OCI-LY1 (cell line): Measurements from ENCODE around the gene BTBD19.
A peak's percentile ranks its signal among the peaks of the same experiment; 100 is the strongest.
"Not testable (repeated sequence)": the region's sequence is repeated elsewhere in the genome, so short reads cannot be mapped to it uniquely, and the experiment has no call there.

Experiments used
- H2AFZ ChIP-seq: fragments of 200-600 bp; sonication (generic), shearing (Covaris generic); 2 replicates; pipeline ENCODE4 v1.6.0; 2014; ENCODE audit warnings: antibody characterized with exemption, mild to moderate bottlenecking, low read length
- H3F3A ChIP-seq: fragments of 200-600 bp; sonication (generic), shearing (Covaris generic); 2 replicates; pipeline ENCODE4 v1.6.0; 2014; ENCODE audit warnings: mild to moderate bottlenecking, antibody characterized with exemption, low read length, moderate library complexity; ENCODE audit not compliant: insufficient read depth
- H3K27ac ChIP-seq: fragments of 200-600 bp; sonication (generic); 2 replicates; pipeline ENCODE4 v1.5.1; 2014; ENCODE audit warnings: low read length, mixed run types, mild to moderate bottlenecking, low read depth; ENCODE audit not compliant: poor library complexity, severe bottlenecking
- H3K27me3 ChIP-seq: fragments of 200-600 bp; sonication (generic); 2 replicates; pipeline ENCODE4 v1.6.0; 2014; ENCODE audit warnings: antibody characterized with exemption, mild to moderate bottlenecking, low read length, moderate library complexity; ENCODE audit not compliant: insufficient read depth
- H3K36me3 ChIP-seq: fragments of 200-600 bp; sonication (generic); 2 replicates; pipeline ENCODE4 v1.6.1; 2014; ENCODE audit warnings: mild to moderate bottlenecking, antibody characterized with exemption, low read length, moderate library complexity, mixed read lengths; ENCODE audit not compliant: insufficient read depth
- H3K4me1 ChIP-seq: fragments of 200-600 bp; sonication (generic); 2 replicates; pipeline ENCODE4 v1.5.1; 2014; ENCODE audit warnings: mild to moderate bottlenecking, low read length, moderate library complexity; ENCODE audit not compliant: insufficient read depth, severe bottlenecking
- H3K4me2 ChIP-seq: fragments of 200-600 bp; sonication (generic), shearing (Covaris generic); 2 replicates; pipeline ENCODE4 v1.6.1; 2014; ENCODE audit warnings: low read length
- H3K4me3 ChIP-seq: fragments of 200-600 bp; sonication (generic); 2 replicates; pipeline ENCODE4 v1.5.1; 2014; ENCODE audit warnings: low read length, low read depth, mild to moderate bottlenecking, mixed read lengths; ENCODE audit not compliant: poor library complexity, severe bottlenecking
- H3K79me2 ChIP-seq: fragments of 200-600 bp; shearing (Covaris generic); 2 replicates; pipeline ENCODE4 v1.6.1; 2016; ENCODE audit warnings: mixed run types, low read length, mixed read lengths; ENCODE audit not compliant: insufficient read depth
- H3K9ac ChIP-seq: fragments of 200-600 bp; sonication (generic), shearing (Covaris generic); 2 replicates; pipeline ENCODE4 v1.6.1; 2014; ENCODE audit warnings: mild to moderate bottlenecking, low read length, mixed read lengths
- H3K9me2 ChIP-seq: fragments of 200-600 bp; sonication (generic), shearing (Covaris generic); 2 replicates; pipeline ENCODE4 v1.6.1; 2014; ENCODE audit warnings: low read depth, mild to moderate bottlenecking, low read length, mixed read lengths
- H3K9me3 ChIP-seq: fragments of 200-600 bp; shearing (Covaris generic); 2 replicates; pipeline ENCODE4 v1.6.1; 2014; ENCODE audit warnings: low read length, mixed read lengths
- H4K20me1 ChIP-seq: fragments of 200-600 bp; sonication (generic), shearing (Covaris generic); 2 replicates; pipeline ENCODE4 v1.6.0; 2016; ENCODE audit warnings: mild to moderate bottlenecking, low read length; ENCODE audit not compliant: insufficient read depth
- CTCF ChIP-seq: fragments of 200-600 bp; sonication (generic), shearing (Covaris generic); IDR thresholded peaks from 2 replicates; pipeline ENCODE4 v1.5.1; 2017; ENCODE audit warnings: mild to moderate bottlenecking, antibody characterized with exemption, low read length, moderate library complexity, mixed read lengths
- EZH2 ChIP-seq: fragments of 200-600 bp; sonication (generic), shearing (Covaris generic); IDR thresholded peaks from 2 replicates; pipeline ENCODE4 v1.8.0; 2017; ENCODE audit warnings: borderline replicate concordance, mixed run types, mild to moderate bottlenecking, antibody characterized with exemption, low read length, moderate library complexity, mixed read lengths

The BTBD19 gene

GRCh38 chr1:44808063-44808937, at the start of gene BTBD19:
Gene BTBD19, plus strand, starts transcription at chr1:44808523. Its CDS starts 298 bp downstream, at chr1:44808821.
- H3K4me3 ChIP-seq: no peak within 1 kb of the TSS
- H2AFZ ChIP-seq: no peak within 1 kb of the TSS

DNA sequence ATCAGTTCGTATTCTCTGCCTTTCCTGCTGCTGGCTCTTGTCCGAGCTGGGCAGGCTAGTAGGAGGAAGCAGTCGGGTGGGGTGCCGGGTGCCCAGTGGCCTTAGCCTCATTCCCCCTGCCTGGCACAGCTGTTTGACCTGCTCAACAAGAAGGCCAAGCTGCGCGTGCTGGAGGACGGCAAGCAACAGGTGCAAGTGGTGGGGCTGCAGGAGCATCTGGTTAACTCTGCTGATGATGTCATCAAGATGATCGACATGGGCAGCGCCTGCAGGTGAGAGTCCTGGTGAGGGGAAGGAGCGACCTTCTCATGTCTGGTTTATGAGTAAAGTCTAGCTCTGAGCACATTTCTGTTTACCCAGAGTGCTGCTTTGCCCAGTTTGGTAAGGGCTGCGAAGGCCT, 49.2 kb upstream of the BTBD19 start:
- Histone ChIP-seq H3K36me3 (peaks cover 94% of the 10 kb centered on the region), H3K9me3 (no peaks in the 10 kb centered on the region)

More at GRCh38 chr1:44808063-44808937, at the start of gene BTBD19:
- H4K20me1 ChIP-seq: no peaks in the 10 kb centered on the region
- peak within 1 kb of the TSS; percentile 35 for H3K9ac ChIP-seq
- peaks cover 43% of the 10 kb centered on the region for H3K4me1 ChIP-seq
- TF ChIP-seq EZH2: no peak
- no peak for TF ChIP-seq CTCF
- peak within 1 kb of the TSS; percentile 27 for H3K4me2 ChIP-seq
- no peaks in the 10 kb centered on the region for H3K9me3 ChIP-seq
- no peaks in the 10 kb centered on the region for H3K79me2 ChIP-seq
- peaks cover 11% of the 10 kb centered on the region; the same call in 1 of the 2 replicates for H3K36me3 ChIP-seq
- H3K27ac ChIP-seq: peak within 1 kb of the TSS; percentile 90
- no peaks in the 10 kb centered on the region for H3F3A ChIP-seq
- no peaks in the 10 kb centered on the region for H3K27me3 ChIP-seq
- H3K9me2 ChIP-seq: no peaks in the 10 kb centered on the region

DNA sequence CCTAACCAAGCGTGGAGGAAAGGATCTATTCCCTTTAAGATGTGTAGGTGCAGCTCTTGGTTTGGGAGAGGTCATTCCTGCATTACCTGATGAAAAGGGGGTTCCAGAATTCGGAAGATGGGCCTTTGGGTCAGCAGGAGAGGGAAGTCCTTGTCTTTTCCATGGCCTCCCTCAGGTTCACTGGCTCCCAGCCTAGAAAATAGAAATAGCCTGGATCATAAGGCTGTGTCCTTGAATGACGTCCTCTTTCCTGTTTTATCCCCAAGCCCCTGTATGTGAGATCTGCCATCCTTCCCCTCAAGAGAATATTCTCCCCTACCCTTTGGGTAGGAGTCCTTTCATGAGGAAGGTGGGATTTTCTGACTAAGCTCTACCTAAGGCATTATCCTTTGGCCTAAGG, 47.4 kb upstream of the BTBD19 start:
- Histone ChIP-seq H4K20me1 (no peaks in the 10 kb centered on the region), H3K9ac (no peak overlapping the region), H3K4me2 (no peak overlapping the region), H3F3A (no peaks in the 10 kb centered on the region), H3K9me3 (no peaks in the 10 kb centered on the region), H3K36me3 (peaks cover 94% of the 10 kb centered on the region), H3K4me1 (peaks cover 16% of the 10 kb centered on the region), H3K27ac (no peak overlapping the region), H3K4me3 (no peak overlapping the region), H3K27me3 (no peaks in the 10 kb centered on the region), H3K79me2 (no peaks in the 10 kb centered on the region), H2AFZ (no peak overlapping the region), H3K9me2 (no peaks in the 10 kb centered on the region)
- TF ChIP-seq CTCF (no peak), EZH2 (no peak)

More for the DNA sequence above, 49.2 kb upstream of the BTBD19 start:
- TF ChIP-seq EZH2: no peak
- no peak for TF ChIP-seq CTCF
- Histone ChIP-seq H3K4me3 (no peak overlapping the region), H2AFZ (no peak overlapping the region), H4K20me1 (no peaks in the 10 kb centered on the region), H3K27ac (no peak overlapping the region), H3K9ac (no peak overlapping the region), H3F3A (no peaks in the 10 kb centered on the region), H3K27me3 (no peaks in the 10 kb centered on the region), H3K4me1 (peaks cover 18% of the 10 kb centered on the region), H3K9me2 (no peaks in the 10 kb centered on the region), H3K4me2 (no peak overlapping the region), H3K79me2 (no peaks in the 10 kb centered on the region)

- H3K9ac ChIP-seq, H3K4me3 ChIP-seq, H4K20me1 ChIP-seq, H3K9me3 ChIP-seq, H3K4me1 ChIP-seq, H3K4me2 ChIP-seq, H3F3A ChIP-seq, H3K27ac ChIP-seq, H3K27me3 ChIP-seq, H2AFZ ChIP-seq, H3K79me2 ChIP-seq, H3K9me2 ChIP-seq: not testable (repeated sequence)
- peaks cover 73% of the 10 kb centered on the region for H3K36me3 ChIP-seq
These were observed 41.9 kb upstream of the BTBD19 start for GRCh38 chr1:44766421-44766820.
